ENCODE measurements around the gene FSTL4.

DNA sequence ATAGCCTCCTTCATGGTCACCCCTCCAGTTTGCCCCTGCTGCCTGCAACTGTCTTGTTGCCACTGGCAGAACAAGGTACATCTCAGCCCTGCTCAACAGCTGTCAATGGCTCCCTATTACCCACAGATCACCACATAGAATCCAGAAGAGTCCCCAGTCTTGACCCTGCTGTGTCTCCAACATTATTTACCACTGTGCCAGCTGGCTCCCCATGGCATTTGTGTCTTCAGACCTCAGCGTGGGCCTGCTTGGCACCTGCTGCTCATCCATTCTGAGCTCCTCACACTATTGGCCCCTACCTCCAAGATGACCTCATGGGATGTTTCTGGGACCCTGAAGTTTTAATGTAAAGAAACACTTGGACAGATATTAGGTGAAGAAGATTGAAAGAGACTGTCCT lies 358.7 kb downstream of the FSTL4 start:
- TF ChIP-seq POLR2AphosphoS5 (IDR thresholded peaks at IDR 0.05) (no peak), POLR2A (IDR thresholded peaks at IDR 0.05; ENCODE audit: low read depth) (no peak), EP300 (IDR thresholded peaks at IDR 0.05) (no peak)
- TF ChIP-seq, protein P1, sequence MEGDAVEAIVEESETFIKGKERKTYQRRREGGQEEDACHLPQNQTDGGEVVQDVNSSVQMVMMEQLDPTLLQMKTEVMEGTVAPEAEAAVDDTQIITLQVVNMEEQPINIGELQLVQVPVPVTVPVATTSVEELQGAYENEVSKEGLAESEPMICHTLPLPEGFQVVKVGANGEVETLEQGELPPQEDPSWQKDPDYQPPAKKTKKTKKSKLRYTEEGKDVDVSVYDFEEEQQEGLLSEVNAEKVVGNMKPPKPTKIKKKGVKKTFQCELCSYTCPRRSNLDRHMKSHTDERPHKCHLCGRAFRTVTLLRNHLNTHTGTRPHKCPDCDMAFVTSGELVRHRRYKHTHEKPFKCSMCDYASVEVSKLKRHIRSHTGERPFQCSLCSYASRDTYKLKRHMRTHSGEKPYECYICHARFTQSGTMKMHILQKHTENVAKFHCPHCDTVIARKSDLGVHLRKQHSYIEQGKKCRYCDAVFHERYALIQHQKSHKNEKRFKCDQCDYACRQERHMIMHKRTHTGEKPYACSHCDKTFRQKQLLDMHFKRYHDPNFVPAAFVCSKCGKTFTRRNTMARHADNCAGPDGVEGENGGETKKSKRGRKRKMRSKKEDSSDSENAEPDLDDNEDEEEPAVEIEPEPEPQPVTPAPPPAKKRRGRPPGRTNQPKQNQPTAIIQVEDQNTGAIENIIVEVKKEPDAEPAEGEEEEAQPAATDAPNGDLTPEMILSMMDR (IDR thresholded peaks at IDR 0.05), result no peak
